Sigmoid colon (tissue), 7 donors: ENCODE results near the gene CD300C. TPM values are rescaled to one million over a fixed set of nuclear protein-coding genes. Genes with fewer than 3 reads are reported as not detected.
A peak's percentile ranks its signal among the peaks of the same experiment; 100 is the strongest.

Source experiments
- DNase-seq: peaks from one replicate; pipeline ENCODE4 v3.0.0-alpha.2; 2019
- H3K27ac ChIP-seq, 4 donors: fragments of 200-600 bp; sonication (generic); one replicate each; pipeline ENCODE4 v1.5.1; 2016 to 2019; ENCODE audit warnings: mild to moderate bottlenecking in 1 of 4
- H3K27me3 ChIP-seq, 3 donors: fragments of 200-600 bp; sonication (generic); one replicate each; pipeline ENCODE4 v1.5.1; 2019; ENCODE audit warnings: mild to moderate bottlenecking in 1 of 3
- H3K36me3 ChIP-seq, 4 donors: fragments of 200-600 bp; sonication (generic); one replicate each; pipeline ENCODE4 v1.5.1; 2016 to 2019
- H3K4me1 ChIP-seq, 4 donors: fragments of 200-600 bp; sonication (generic); one replicate each; pipeline ENCODE4 v1.5.1; 2017 to 2019
- H3K4me3 ChIP-seq, 4 donors: fragments of 200-600 bp; sonication (generic); one replicate each; pipeline ENCODE4 v1.5.1; 2017 to 2019; ENCODE audit warnings: mild to moderate bottlenecking in 2 of 4, moderate library complexity in 1 of 4
- H3K9me3 ChIP-seq, 4 donors: fragments of 200-600 bp in 3 of 4; sonication (generic) in 3 of 4; one replicate each; pipeline versions ENCODE4 v1.5.1 to v1.6.1; 2013 to 2019
- CTCF ChIP-seq, 4 experiments: fragments of 450-650 bp in 3 of 4; fragments of 200-600 bp in 1 of 4; IDR thresholded peaks; one replicate each; pipeline ENCODE4 v1.5.1; 2016 to 2019; ENCODE audit warnings: antibody characterized with exemption in 4 of 4, mild to moderate bottlenecking in 3 of 4, moderate library complexity in 2 of 4
- EP300 ChIP-seq, 4 donors: sonication (generic); formaldehyde crosslinking; IDR thresholded peaks; one replicate each; pipeline ENCODE4 v1.6.1; 2017; ENCODE audit warnings: antibody characterized with exemption in 4 of 4
- POLR2A ChIP-seq, 2 donors: fragments of 450-650 bp; IDR thresholded peaks; one replicate each; pipeline ENCODE4 v1.6.1; 2016; ENCODE audit warnings: antibody characterized with exemption in 2 of 2, mild to moderate bottlenecking in 2 of 2, moderate library complexity in 2 of 2
- POLR2AphosphoS5 ChIP-seq, 4 donors: sonication (generic); formaldehyde crosslinking; IDR thresholded peaks; one replicate each; pipeline ENCODE4 v1.6.1; 2017; ENCODE audit warnings: antibody characterized with exemption in 4 of 4
- WGBS, 2 donors: extraction: QIAGEN DNeasy Blood & Tissue Kit; methylation state at CpG; one replicate each; pipeline ENCODE4 v1.1.7; 2013; 5-methylcytosine and 5-hydroxymethylcytosine counted together
- intact Hi-C: fragments of 100-400 bp; cut with DNase I; formaldehyde crosslinking; loops from one replicate; pipeline ENCODE4 v1.15.1; 2023
- polyA plus RNA-seq, 3 donors: library from polyadenylated mRNA; stranded (reverse); fragments of 200-250 nt; gene quantifications; one replicate each; pipeline ENCODE4 v1.2.3, GENCODE V29; 2013
- total RNA-seq, 4 donors: library from RNA; depleted of rRNA; stranded (reverse); fragments of >200 nt; gene quantifications; one replicate each; pipeline ENCODE4 v1.1.0, GENCODE V29; 2016
- donor health status: healthy with polysubstance abuse.
- donor health status: Bipolar disorder and iron deficiency.
- donor health status: healthy.

The CD300C gene
- total and polyA plus RNA-seq, 7 donors: 0.36 to 3.3 (median 1.1) TPM; not detected in 2

GRCh38 chr17:74529243-74529642 is 16.7 kb downstream of the CD300C start:
- H3K36me3 ChIP-seq: no peaks in the 10 kb centered on the region
- H3K27ac ChIP-seq: no peak overlapping the region
- no peak for TF ChIP-seq EP300 (IDR thresholded peaks at IDR 0.05)
- no peaks in the 10 kb centered on the region for H3K4me1 ChIP-seq
- intact Hi-C loops: no loop called here
- DNase-seq: peak; percentile 35
- H3K27me3 ChIP-seq: no peaks in the 10 kb centered on the region
- no peaks in the 10 kb centered on the region for H3K9me3 ChIP-seq
- no peak overlapping the region for H3K4me3 ChIP-seq
- 80 to 88% methylated on average over 5 of the region's 5 CpGs for WGBS, 2 donors

DNA sequence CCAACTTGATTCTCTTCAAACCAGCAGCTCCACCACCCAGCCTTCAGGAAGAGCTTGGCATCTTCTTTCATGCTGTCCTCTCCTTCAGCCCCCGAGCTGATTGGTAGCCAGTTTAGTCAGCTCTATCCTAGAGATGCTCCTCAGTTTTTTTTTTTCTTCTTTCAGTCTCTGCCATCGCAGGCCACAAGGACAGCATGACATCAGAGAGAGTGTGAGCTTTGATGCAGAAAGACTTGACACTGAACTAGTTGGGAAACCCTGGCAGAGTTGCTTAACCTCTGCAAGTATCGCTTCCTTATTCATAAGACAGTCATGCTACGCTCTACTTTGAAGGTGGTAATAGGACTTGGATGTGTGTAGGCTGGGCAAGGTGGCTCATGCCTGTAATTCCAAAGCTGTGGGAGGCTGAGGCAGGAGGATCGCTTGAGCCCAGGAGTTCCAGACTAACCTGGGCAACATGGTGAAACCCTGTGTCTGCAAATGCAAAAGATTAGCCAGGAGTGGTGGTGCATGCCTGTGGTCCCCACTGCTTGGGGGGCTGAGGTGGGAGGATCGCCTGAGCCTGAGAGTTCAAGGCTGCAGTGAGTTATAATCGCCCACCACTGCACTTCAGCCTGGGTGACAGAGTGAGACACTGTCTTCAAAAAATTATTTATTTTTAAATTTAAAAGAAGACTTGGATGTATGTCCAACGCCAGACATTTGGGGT is 17.3 kb downstream of the CD300C start:
- intact Hi-C loops: no loop called here
- H3K36me3 ChIP-seq: no peaks in the 10 kb centered on the region
- peak; percentile 66 for DNase-seq
- H3K27ac ChIP-seq: peak overlapping the region in 1 of 4 donors; percentile 11
- TF ChIP-seq EP300 (IDR thresholded peaks at IDR 0.05) (no peak), POLR2AphosphoS5 (IDR thresholded peaks at IDR 0.05) (peak in 1 of 4 donors; percentile 46)
- no peaks in the 10 kb centered on the region for H3K9me3 ChIP-seq
- H3K4me3 ChIP-seq: no peak overlapping the region
- H3K4me1 ChIP-seq: no peaks in the 10 kb centered on the region
- H3K27me3 ChIP-seq: no peaks in the 10 kb centered on the region
- 80 to 82% methylated on average over 8 of the region's 8 CpGs for WGBS, 2 donors

DNA sequence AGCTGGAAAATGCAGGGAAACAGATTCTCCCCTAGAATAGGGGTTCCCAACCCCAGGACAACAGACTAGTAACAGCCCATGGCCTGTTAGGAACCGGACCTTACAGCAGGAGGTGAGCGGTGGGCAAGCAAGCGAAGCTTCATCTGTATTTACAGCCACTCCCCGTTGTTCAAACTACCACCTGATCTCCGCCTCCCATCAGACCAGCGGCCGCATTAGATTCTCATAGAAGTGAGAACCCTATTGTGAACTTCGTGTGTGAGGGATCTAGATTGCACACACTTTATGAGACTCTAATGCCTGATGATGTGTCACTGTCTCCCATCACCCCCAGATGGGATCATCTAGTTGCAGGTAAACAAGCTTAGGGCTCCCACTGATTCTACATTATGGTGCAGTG is 18.2 kb downstream of the CD300C start:
- H3K27me3 ChIP-seq: no peaks in the 10 kb centered on the region
- no peak overlapping the region for H3K4me3 ChIP-seq
- peaks cover 0 to 6% (median 0%) of the 10 kb centered on the region in 4 donors for H3K9me3 ChIP-seq
- no peak overlapping the region for H3K27ac ChIP-seq
- no peaks in the 10 kb centered on the region for H3K36me3 ChIP-seq
- DNase-seq: peak; percentile 25
- 74 to 82% methylated on average over 8 of the region's 8 CpGs for WGBS, 2 donors
- TF ChIP-seq POLR2AphosphoS5 (IDR thresholded peaks at IDR 0.05) (no peak), CTCF (IDR thresholded peaks at IDR 0.05) (no peak), EP300 (IDR thresholded peaks at IDR 0.05) (no peak), POLR2A (IDR thresholded peaks at IDR 0.05) (no peak)
- H3K4me1 ChIP-seq: no peaks in the 10 kb centered on the region
- intact Hi-C loops: no loop called here

- DNase-seq: no peak
- no peak overlapping the region for H3K27ac ChIP-seq
- H3K36me3 ChIP-seq: no peaks in the 10 kb centered on the region
- H3K4me3 ChIP-seq: no peak overlapping the region
- TF ChIP-seq POLR2AphosphoS5 (IDR thresholded peaks at IDR 0.05): no peak
- TF ChIP-seq POLR2A (IDR thresholded peaks at IDR 0.05): no peak
- no peak for TF ChIP-seq EP300 (IDR thresholded peaks at IDR 0.05)
- no peak for TF ChIP-seq CTCF (IDR thresholded peaks at IDR 0.05)
- intact Hi-C loops: no loop called here
- no peaks in the 10 kb centered on the region for H3K4me1 ChIP-seq
- no peaks in the 10 kb centered on the region for H3K27me3 ChIP-seq
- 85 to 94% methylated on average over 5 of the region's 5 CpGs for WGBS, 2 donors
- H3K9me3 ChIP-seq: peaks cover 0 to 6% (median 0%) of the 10 kb centered on the region in 4 donors
Observed at GRCh38 chr17:74527081-74527480, 18.8 kb downstream of the CD300C start.

- no peak for TF ChIP-seq CTCF (IDR thresholded peaks at IDR 0.05)
- TF ChIP-seq POLR2AphosphoS5 (IDR thresholded peaks at IDR 0.05): no peak
- no peak for TF ChIP-seq EP300 (IDR thresholded peaks at IDR 0.05)
- no peak for TF ChIP-seq POLR2A (IDR thresholded peaks at IDR 0.05)
- Histone ChIP-seq H3K27ac (no peak overlapping the region), H3K4me3 (no peak overlapping the region), H3K27me3 (no peaks in the 10 kb centered on the region), H3K36me3 (no peaks in the 10 kb centered on the region), H3K9me3 (peaks cover 0 to 6% (median 0%) of the 10 kb centered on the region in 4 donors), H3K4me1 (no peaks in the 10 kb centered on the region)
- 52 to 69% methylated on average over 3 of the region's 3 CpGs for WGBS, 2 donors
- intact Hi-C loops: no loop called here
- DNase-seq: no peak
Observed at GRCh38 chr17:74526681-74527080, 19.2 kb downstream of the CD300C start.
